Upper lobe of left lung (tissue), 6 donors: ENCODE measurements around the gene RFXANK. TPM values are rescaled to one million over a fixed set of nuclear protein-coding genes. Genes with fewer than 3 reads are reported as not detected.
A peak's percentile ranks its signal among the peaks of the same experiment; 100 is the strongest.
"Not testable (repeated sequence)": the region's sequence is repeated elsewhere in the genome, so short reads cannot be mapped to it uniquely, and the experiment has no call there.

Experiments used
- ATAC-seq, 2 donors: fragments of 200-7000 bp; cut with Tn5 transposase; one replicate each; pipeline ENCODE4 v1.9.1; 2022; ENCODE audit warnings: mild to moderate bottlenecking in 2 of 2, moderate library complexity in 2 of 2; ENCODE audit not compliant: low FRiP score in 2 of 2
- DNase-seq, 2 donors: peaks; one replicate each; pipeline ENCODE4 v3.0.0-alpha.2; 2019 to 2020
- H3K27ac ChIP-seq, 4 donors: fragments of 200-600 bp; sonication (generic); one replicate each; pipeline ENCODE4 v1.5.1; 2016 to 2019
- H3K27me3 ChIP-seq, 4 donors: fragments of 200-600 bp; sonication (generic); one replicate each; pipeline ENCODE4 v1.5.1; 2017 to 2019
- H3K36me3 ChIP-seq, 4 donors: fragments of 200-600 bp; sonication (generic); one replicate each; pipeline ENCODE4 v1.5.1; 2016 to 2019
- H3K4me1 ChIP-seq, 4 donors: fragments of 200-600 bp; sonication (generic); one replicate each; pipeline ENCODE4 v1.5.1; 2018 to 2019
- H3K4me3 ChIP-seq, 4 donors: fragments of 200-600 bp; sonication (generic); one replicate each; pipeline ENCODE4 v1.5.1; 2017 to 2019; ENCODE audit warnings: mild to moderate bottlenecking in 2 of 4, moderate library complexity in 1 of 4
- H3K9me3 ChIP-seq, 4 donors: fragments of 200-600 bp; sonication (generic); one replicate each; pipeline ENCODE4 v1.5.1; 2018 to 2019
- EP300 ChIP-seq, 4 donors: sonication (generic); formaldehyde crosslinking; IDR thresholded peaks; one replicate each; pipeline ENCODE4 v1.5.1; 2017; ENCODE audit warnings: antibody characterized with exemption in 4 of 4, control low read depth in 2 of 4
- POLR2A ChIP-seq, 4 donors: fragments of 450-650 bp; IDR thresholded peaks; one replicate each; pipeline ENCODE4 v1.5.1; 2016 to 2017; ENCODE audit warnings: antibody characterized with exemption in 4 of 4, mild to moderate bottlenecking in 2 of 4
- POLR2AphosphoS5 ChIP-seq, 2 donors: sonication (generic); formaldehyde crosslinking; IDR thresholded peaks; one replicate each; pipeline ENCODE4 v1.5.1; 2017; ENCODE audit warnings: antibody characterized with exemption in 2 of 2
- WGBS, 2 donors: methylation state at CpG; one replicate each; pipeline ENCODE4 v1.1.5; 2017 to 2018; 5-methylcytosine and 5-hydroxymethylcytosine counted together
- total RNA-seq, 6 donors: library from RNA; depleted of rRNA in 4 of 6; stranded (reverse); fragments of >200 nt in 4 of 6; gene quantifications; one replicate each; pipeline versions ENCODE4 v1.1.0 to v1.2.1, GENCODE V29; 2016 to 2021
- TF ChIP-seq, protein P1 (sequence below), 6 experiments: fragments of 450-650 bp in 4 of 6; fragments of 200-600 bp in 2 of 6; sonication (generic) in 2 of 6; IDR thresholded peaks; one replicate each; pipeline ENCODE4 v1.5.1; 2016 to 2019; ENCODE audit warnings: antibody characterized with exemption in 6 of 6
- donor health status: DM: no; HTN: no; CAD: no; lungs with moderate emphysema.
- donor health status: DM: no; HTN: yes; CAD: no; lungs with severe emphysema.

RFXANK gene
- total RNA-seq, 6 donors from 2014 or later = 39.1 to 79.7 (median 67.3) TPM

DNA sequence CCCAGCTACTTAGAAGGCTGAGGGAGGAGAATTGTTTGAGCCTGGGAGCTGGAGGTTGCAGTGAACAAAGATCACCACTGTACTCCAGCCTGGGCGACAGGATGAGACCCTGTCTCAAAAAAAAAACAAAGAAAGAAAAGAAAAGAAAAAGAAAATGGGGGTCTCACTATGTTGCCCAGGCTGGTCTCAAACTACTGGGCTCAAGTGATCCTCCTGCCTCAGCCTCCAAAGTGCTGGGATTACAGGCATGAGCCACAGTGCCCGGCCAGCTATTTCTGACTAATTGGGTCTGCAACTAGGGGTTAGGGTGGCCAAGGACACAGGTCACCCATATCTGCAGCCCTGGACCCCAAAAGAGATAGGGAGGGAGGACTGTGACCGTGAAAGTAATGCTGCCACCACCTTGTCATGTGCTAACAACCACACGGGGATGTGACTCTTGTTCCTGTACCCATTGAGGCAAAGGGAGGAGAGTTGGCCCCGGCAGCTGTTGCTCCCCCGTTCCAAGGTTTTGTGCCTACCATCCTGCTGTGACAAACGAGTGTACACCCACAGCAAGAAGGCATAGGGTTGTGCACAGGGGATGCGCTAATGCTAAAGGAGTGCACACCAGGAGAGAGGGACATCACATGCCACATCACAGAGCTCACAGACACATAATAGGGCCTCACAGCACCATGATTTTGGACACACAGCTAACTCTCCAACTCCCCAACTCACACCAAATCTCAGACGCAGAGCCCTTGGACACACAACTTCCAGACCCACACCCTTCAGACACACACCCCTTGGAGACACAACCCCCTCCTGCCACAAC, 22.6 kb upstream of the RFXANK start:
- 81 to 82% methylated on average over 7 to 9 of the region's 9 CpGs for WGBS, 2 donors
- TF ChIP-seq, protein P1, sequence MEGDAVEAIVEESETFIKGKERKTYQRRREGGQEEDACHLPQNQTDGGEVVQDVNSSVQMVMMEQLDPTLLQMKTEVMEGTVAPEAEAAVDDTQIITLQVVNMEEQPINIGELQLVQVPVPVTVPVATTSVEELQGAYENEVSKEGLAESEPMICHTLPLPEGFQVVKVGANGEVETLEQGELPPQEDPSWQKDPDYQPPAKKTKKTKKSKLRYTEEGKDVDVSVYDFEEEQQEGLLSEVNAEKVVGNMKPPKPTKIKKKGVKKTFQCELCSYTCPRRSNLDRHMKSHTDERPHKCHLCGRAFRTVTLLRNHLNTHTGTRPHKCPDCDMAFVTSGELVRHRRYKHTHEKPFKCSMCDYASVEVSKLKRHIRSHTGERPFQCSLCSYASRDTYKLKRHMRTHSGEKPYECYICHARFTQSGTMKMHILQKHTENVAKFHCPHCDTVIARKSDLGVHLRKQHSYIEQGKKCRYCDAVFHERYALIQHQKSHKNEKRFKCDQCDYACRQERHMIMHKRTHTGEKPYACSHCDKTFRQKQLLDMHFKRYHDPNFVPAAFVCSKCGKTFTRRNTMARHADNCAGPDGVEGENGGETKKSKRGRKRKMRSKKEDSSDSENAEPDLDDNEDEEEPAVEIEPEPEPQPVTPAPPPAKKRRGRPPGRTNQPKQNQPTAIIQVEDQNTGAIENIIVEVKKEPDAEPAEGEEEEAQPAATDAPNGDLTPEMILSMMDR (IDR thresholded peaks at IDR 0.05) = no peak
- TF ChIP-seq POLR2AphosphoS5 (IDR thresholded peaks at IDR 0.05) = no peak
- no peak for TF ChIP-seq POLR2A (IDR thresholded peaks at IDR 0.05)
- no peak for TF ChIP-seq EP300 (IDR thresholded peaks at IDR 0.05)
- ATAC-seq (no peak), DNase-seq (no peak)
- Histone ChIP-seq H3K27ac (no peak overlapping the region), H3K27me3 (no peaks in the 10 kb centered on the region), H3K4me1 (peaks cover 7 to 10% (median 9%) of the 10 kb centered on the region in 4 donors), H3K4me3 (peak overlapping the region in 3 of 4 donors; percentile 19 to 35 (median 33)), H3K36me3 (no peaks in the 10 kb centered on the region), H3K9me3 (no peaks in the 10 kb centered on the region)

- H3K27ac ChIP-seq = no peak within 1 kb of the TSS
- TF ChIP-seq, protein P1 (IDR thresholded peaks at IDR 0.05) = no peak
- TF ChIP-seq POLR2AphosphoS5 (IDR thresholded peaks at IDR 0.05) (no peak), EP300 (IDR thresholded peaks at IDR 0.05) (no peak), POLR2A (IDR thresholded peaks at IDR 0.05) (no peak)
- ATAC-seq (peak; percentile 86 to 90), DNase-seq (peak; percentile 86 to 95)
- 20 to 41% methylated on average over 12 to 56 of the region's 56 CpGs for WGBS, 2 donors
- H3K4me1 ChIP-seq = peaks cover 7 to 17% (median 11%) of the 10 kb centered on the region in 4 donors
- H3K4me3 ChIP-seq = peak within 1 kb of the TSS in 3 of 4 donors; percentile 19 to 35 (median 33)
- no peaks in the 10 kb centered on the region for H3K27me3 ChIP-seq
- H3K9me3 ChIP-seq = no peaks in the 10 kb centered on the region
- no peaks in the 10 kb centered on the region for H3K36me3 ChIP-seq
Measured at GRCh38 chr19:19170053-19170872, 21.8 kb upstream of the RFXANK start, which contains the start of gene MEF2B. TSS of gene MEF2B (minus strand) at chr19:19170263. CDS start at chr19:19150735, 19,528 bp downstream.

GRCh38 chr19:19170873-19171672, 21.0 kb upstream of the RFXANK start:
- Histone ChIP-seq H3K4me3 (no peak overlapping the region), H3K27ac (no peak overlapping the region), H3K27me3 (no peaks in the 10 kb centered on the region), H3K36me3 (peaks cover 0 to 5% (median 2%) of the 10 kb centered on the region in 4 donors), H3K9me3 (no peaks in the 10 kb centered on the region), H3K4me1 (peaks cover 7 to 17% (median 11%) of the 10 kb centered on the region in 4 donors)
- 80 to 82% methylated on average over 6 of the region's 6 CpGs for WGBS, 2 donors
- DNase-seq (no peak), ATAC-seq (no peak)
- TF ChIP-seq EP300 (IDR thresholded peaks at IDR 0.05) = no peak
- TF ChIP-seq POLR2A (IDR thresholded peaks at IDR 0.05) = no peak
- TF ChIP-seq, protein P1 (IDR thresholded peaks at IDR 0.05) = no peak
- TF ChIP-seq POLR2AphosphoS5 (IDR thresholded peaks at IDR 0.05) = no peak

DNA sequence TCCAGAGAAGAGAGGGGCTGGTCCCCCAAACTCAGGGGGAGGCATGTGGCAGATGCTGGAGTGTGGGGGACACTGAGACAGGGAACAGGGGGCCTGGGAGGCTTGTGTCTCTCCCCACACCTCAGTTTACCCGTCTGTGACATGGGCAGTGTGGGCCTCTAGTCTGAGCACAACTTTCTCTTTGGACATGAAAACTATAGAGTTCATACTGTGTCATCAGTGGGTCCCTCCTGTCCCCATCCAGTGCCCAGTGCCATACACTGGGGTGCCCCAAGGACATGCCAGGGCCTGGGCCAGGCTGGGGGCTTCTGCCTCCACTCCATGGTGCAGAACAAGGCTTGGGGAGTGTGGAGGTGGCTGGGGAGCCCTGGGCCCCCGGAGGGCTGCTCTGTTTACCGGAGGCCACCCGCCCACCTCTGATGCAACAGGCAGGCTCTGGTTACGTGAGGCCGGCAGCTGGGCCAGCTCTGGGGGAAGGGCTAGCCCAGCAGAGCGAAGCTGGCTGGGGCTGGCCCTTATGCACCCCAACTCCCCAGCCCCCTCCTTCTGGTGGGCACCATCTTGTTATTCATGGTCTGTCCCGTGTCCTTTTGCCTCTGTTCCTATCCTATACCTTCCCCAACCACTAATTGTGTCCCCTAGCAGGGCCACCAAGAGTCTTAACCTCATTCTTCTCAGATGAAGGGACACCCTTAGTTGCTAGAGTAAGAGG, 20.1 kb upstream of the RFXANK start:
- DNase-seq = no peak
- Histone ChIP-seq H3K4me3 (no peak overlapping the region), H3K4me1 (peaks cover 7 to 17% (median 11%) of the 10 kb centered on the region in 4 donors), H3K9me3 (no peaks in the 10 kb centered on the region), H3K36me3 (peaks cover 3 to 14% (median 9%) of the 10 kb centered on the region in 4 donors), H3K27me3 (no peaks in the 10 kb centered on the region), H3K27ac (no peak overlapping the region)
- ATAC-seq = no peak
- 50 to 56% methylated on average over 3 to 8 of the region's 8 CpGs for WGBS, 2 donors
- TF ChIP-seq POLR2A (IDR thresholded peaks at IDR 0.05) (no peak), EP300 (IDR thresholded peaks at IDR 0.05) (no peak), POLR2AphosphoS5 (IDR thresholded peaks at IDR 0.05) (no peak)
- TF ChIP-seq, protein P1 (IDR thresholded peaks at IDR 0.05) = no peak

GRCh38 chr19:19173243-19173642, 18.8 kb upstream of the RFXANK start:
- not testable (repeated sequence) for H3K27me3 ChIP-seq, H3K9me3 ChIP-seq, H3K4me3 ChIP-seq, H3K27ac ChIP-seq, ATAC-seq, DNase-seq
- peaks cover 7 to 17% (median 11%) of the 10 kb centered on the region in 4 donors for H3K4me1 ChIP-seq
- 92 to 96% methylated on average over 5 of the region's 5 CpGs for WGBS, 2 donors
- peaks cover 3 to 22% (median 17%) of the 10 kb centered on the region in 4 donors for H3K36me3 ChIP-seq
